GM18870 (cell line): Measurements from ENCODE around the gene BBS4.
A peak's percentile ranks its signal among the peaks of the same experiment; 100 is the strongest.
"Not testable (repeated sequence)": the region's sequence is repeated elsewhere in the genome, so short reads cannot be mapped to it uniquely, and the experiment has no call there.

Experiments used
- ATAC-seq: cut with Tn5 transposase; IDR thresholded peaks from one replicate; pipeline ENCODE4 v1.9.1; 2021; ENCODE audit warnings: moderate library complexity; ENCODE audit not compliant: unreplicated experiment

BBS4 gene

DNA sequence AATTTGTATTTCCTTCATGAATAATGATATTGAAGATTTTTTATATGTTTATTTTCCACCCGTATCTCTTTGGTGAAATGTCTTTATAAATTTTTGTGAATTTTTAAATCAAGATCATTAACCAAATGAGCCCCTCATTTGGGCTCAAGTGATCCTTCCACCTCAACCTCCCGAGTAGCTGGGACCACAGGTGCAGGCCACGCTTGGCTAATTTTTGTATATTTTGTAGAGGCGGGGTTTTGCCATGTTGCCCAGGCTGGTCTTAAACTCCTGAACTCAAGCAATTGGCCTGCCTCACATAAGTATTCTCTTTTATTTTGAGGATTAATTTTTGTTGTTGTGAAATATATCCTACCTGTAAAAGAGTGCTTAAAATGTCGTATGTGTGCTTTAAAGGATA is 4.9 kb downstream of the BBS4 start:
- ATAC-seq = no peak

DNA sequence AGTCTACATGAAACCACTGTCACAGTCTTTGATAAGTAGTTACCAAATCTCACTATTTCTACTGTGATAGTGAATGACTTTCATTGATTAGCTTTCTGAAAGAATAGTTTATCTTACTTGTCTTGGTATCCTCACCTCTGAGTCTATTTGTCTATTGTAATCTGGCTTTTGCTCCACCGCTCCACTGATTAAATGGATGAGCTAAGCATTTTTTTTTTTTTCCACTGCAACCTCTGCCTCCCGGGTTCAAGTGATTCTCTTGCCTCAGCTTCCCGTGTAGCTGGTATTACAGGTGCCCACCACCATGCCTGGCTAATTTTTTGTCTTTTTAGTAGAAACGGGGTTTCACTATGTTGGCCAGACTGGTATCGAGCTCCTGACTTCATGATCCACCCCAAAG is 12.9 kb downstream of the BBS4 start:
- no peak for ATAC-seq

DNA sequence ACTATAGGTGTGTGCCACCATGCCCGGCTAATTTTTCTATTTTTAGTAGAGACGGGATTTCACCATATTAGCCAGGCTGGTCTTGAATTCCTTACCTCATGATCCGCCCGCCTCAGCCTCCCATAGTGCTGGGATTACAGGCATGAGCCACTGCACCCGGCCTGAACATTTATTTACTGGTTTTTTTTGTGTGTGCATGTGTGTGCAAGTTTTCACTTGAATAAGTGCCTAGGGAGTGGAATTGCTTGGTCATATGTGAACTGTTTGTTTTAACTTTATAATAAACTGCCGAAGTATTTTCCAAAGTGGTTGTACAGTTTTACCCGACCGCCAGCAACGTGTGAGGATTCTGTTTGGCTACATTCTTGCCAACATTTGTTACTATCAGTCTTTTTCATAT is 14.1 kb downstream of the BBS4 start:
- ATAC-seq = no peak

DNA sequence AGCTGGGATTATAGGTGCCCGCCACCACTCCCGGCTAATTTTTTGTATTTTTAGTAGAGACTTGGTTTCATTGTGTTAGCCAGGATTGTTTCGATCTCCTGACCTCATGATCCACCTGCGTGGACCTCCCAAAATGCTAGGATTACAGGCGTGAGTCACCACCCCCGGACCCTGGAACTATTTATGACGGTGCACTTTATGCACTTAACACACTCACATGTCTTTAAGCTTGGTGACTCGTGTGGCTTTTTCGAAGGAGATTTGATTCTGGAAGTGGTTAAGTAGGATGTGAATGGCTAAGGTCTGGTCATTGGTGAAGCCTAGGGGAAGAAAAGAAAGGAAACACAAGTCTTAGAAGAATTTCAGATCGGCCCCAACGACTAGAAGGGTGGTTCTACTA is 20.3 kb downstream of the BBS4 start:
- ATAC-seq = no peak

DNA sequence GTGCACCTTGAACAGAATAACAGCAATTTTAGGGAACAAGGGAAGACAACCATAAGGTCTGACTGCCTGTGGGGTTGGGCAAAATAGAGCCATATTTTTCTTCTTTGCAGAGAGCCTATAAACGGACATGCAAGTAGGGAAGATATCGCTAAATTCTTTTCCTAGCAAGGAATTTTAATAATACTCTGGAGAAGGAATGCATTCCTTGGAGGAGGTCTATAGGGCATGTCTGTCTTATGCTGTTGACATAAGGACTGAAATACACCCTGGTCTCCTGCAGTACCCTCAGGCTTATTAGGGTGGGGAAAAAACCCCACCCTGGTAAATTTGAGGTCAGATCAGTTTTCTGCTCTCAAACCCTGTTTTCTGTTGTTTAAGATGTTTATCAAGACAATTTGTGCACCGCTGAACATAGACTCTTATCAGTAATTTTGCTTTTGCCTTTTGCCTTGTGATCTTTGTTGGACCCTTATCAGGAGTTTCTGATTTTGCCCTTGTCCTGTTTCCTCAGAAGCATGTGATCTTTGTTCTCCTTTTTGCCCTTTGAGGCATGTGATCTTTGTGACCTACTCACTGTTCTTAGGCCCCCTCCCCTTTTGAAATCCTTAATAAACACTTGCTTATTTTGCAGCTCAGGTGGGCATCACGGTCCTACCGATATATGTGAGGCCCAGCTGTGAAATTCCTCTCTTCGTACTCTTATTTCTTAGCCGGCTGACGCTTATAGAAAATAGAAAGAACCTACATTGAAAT is 22.7 kb downstream of the BBS4 start:
- ATAC-seq = not testable (repeated sequence)

DNA sequence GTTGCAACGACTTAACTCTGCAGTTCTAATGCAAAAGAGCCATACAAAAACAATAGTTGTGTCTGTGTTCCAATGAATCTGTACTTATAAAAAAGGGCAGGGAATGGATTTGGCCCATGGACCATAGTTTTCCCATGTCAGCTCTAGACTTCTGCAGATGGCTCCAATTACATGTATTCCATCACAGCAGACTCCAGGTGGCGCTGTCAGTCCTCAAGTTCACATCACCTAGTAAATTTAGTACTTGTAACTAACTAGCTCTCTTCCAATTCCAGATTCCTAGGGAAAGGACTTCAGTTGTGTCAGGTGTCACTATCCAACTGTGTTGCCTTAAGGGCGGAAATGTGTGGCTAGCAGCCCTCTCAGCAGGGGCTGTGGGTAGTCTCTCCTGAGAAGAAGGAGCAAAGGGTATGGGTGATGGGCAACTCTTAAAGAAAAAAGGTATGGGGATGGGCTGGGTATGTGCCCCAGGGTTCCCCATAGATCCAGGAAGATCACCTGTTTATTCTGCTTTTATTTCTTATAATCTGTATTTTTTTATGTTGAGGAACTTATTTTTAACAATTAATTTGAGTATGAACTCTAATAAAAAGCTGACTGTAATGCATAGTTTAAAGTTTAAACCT is 36.2 kb downstream of the BBS4 start:
- ATAC-seq = no peak

DNA sequence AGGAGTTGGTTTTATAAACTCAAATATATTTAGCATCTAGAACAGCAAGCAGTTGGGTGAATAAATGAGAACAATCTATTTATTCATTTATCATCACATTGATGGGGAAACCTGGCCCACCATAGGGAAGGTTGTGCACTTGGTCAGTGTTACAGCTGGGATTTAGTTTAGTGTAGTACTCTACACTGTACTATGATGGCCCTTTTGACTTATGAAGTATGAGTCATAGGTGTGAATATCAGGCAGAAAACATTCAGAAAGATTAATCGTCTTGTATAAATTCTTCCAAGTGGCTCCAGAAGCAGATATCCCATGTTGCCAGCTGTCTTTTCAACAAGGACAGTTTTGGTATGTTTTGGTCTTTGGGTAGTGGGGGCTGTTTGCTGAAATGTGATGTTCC is 38.0 kb downstream of the BBS4 start:
- no peak for ATAC-seq

DNA sequence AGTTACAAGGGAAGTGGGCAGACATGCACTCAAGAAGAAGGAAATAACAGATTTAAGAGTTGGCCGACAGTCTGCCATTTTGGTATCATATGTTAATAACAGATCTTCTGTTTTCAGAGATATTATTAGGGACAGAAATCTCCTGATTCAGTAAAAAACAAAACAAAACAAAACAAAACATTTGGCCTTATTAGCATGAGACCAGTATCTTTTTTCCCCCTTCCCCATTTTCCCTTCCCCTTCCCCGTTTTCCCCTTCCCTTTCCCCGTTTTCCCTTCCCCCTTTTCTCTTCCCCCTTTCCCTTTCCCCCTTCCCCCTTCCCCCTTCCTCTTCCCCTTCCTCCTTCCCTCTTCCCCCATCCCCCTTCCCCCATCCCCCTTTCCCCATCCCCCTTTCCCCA is 39.4 kb downstream of the BBS4 start:
- no peak for ATAC-seq

DNA sequence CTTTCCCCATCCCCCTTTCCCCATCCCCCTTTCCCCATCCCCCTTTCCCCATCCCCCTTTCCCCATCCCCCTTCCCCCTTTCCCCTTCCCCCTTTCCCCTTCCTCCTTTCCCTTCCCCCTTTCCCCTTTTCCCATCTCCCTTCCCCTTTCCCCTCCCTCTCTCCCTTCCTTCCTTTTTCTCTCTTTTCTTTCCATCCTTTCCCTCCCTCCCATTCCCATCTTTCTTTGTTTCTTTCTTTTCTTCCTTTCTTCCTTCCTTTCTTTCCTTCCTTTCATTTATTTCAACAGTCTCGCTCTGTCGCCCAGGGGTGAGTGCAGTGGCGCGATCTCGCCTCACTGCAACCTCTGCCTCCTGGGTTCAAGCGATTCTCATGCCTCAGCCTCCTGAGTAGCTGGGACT is 39.8 kb downstream of the BBS4 start:
- not testable (repeated sequence) for ATAC-seq

DNA sequence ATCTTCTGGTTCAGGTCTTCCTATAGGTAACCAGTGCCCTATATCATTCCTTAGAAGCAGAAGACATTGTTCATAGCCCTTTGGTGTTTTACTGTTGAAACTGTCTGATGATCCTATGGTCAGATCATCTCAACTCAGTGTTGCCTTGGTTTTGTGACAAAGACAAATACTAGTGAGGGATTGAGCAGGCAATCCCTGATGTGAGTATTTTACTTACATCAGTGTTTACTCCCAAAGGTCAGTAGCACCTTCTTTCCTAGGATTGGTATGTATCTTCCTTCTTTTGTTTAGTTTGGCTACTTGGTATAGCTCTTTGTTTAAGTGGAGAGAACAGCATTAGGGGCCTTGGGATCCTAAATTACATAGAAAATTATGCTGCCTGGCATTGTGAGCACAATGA is 41.1 kb downstream of the BBS4 start:
- no peak for ATAC-seq

DNA sequence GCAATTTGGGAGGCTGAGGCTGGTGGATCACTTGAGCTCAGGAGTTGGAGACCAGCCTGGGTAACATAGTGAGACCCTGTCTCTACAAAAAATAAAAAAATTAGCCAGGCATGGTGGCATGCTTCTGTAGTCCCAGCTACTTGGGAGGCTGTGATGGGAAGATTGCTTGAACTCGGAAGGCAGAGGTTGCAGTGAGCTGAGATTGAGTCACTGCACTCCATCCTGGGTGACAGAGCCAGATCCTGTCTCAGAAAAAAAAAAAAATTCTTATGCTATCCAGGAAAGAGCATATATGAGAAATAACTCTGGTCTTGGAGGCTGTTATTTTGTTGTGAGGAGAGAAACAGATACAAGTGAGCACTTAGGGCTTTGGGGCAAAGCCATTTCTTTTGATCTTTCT is 42.2 kb downstream of the BBS4 start:
- not testable (repeated sequence) for ATAC-seq

DNA sequence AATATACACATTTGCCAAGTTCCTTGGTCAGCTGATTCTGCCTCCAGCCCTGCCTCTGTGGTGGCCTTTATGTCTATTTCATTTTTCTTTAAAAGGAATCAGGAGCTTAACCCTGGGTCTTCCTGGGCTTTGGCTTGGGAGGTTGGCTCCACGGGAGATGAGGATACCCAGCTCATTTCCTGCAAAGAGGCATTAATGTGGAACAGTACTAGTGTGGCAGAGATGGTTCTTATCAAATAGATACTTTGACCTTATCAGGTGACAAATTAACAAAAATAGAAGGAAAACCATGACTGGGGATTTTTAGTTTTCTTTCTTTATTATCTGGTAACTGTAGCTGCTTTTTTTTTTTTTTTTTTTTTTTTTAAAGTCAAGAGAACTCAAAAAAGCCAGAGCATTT is 42.8 kb downstream of the BBS4 start:
- no peak for ATAC-seq

DNA sequence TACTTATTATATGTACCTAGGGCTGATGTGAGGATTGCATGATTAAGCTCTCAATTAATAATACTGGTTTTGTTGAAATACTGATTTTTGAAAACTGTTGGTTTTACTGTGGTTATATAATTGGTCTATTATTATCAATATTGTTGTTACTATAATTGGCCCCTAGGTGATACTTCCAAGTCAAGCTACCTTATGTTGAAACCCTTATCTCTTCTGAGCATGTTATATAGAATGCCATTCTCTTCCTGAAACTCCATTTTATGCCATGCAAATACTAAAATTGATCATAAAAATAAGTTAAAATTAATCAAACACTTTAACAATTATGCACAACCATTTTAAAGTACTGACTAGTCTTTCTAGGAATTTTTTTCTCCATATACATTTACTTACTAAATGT is 46.1 kb downstream of the BBS4 start:
- ATAC-seq = no peak

DNA sequence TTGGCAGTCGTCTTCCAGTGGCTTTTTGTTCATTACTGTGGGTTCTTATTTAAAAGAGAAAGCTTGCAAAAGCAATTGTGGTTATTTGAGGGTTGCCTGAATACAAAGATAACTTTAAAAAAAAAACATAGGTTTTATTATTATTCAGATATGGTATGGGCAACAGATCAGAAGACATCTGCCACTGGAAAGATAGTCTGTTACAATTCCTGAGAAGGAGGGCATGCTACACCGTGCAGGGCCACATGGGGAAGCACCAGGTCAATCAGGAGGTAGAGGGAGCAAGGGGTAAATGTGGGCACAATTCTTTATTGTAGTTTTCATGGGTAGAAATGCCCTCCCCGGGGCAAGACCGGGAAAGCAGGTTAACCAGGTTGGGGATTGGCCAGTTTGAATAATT is 46.5 kb downstream of the BBS4 start:
- no peak for ATAC-seq

DNA sequence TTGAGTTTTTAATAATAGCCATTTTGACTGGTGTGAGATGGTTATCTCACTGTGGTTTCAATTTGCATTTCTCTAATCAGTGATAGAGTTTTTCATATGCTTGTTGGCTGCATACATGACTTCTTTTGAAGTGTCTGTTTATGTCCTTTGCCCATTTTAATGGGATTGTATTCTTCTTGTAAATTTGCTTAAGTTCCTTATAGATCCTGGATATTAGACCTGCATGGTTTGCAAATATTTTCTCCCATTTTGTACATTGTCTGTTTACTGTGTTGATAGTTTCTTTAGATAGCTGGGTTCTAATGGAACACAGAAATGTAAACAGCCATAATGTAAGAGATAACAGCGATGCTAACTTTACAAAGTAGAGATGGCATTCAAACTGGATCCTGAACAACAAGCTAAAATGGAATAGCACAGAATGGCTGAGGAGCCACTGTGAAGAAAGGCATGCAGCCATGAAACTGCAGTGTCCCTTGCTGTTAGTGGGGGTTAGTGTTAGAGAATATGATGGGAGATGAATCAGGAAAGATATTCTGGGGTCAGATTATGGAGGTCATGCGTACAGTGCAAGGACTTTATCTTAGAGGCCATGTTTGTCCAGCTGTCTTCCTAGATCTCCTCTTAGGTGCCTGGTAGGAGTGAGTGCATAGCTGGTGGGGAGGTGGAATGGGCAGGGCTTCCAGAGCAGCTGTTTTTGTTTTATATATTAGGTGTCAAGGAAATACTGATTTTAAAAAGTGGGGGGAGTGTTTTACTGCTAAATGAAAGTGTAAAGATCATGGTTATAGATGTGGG is 48.1 kb downstream of the BBS4 start:
- ATAC-seq = no peak

DNA sequence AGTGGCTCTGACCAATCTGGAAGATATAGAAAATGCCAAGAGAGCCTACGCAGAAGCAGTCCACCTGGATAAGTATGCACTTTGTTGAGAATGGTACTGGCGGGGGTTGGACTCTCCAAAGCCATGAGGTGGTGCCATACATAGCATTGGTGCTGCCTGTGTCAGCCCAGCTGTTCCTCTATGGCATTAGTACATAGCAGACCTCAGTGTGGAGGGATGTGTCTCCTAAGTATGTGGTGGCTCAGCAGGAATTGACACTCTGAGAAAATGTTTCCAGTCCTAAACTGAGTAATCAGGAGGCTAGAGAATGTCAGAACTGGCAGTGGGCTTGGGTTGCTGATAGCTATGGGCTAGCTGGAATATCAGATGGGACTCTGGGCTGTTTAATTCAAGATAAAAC is 49.1 kb downstream of the BBS4 start:
- no peak for ATAC-seq

DNA sequence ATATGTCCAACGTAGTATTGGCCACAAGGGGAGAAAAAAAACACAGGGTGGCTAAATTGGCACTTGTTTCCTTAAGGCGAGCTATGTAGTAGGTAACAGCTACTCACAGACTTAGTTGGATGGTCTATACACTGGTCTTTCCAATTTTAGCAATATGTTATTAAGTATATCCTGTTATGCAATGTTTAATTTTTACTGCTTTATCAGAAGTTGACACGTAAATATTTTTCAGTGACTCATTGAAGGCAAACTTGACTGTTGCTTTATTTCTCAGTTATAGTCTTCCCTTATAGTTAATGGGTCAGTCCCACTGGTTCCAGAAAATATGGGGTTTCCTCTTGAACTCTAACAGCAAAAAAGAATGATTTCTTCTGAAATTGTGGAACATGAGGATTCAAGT is 51.1 kb downstream of the BBS4 start:
- ATAC-seq = no peak

DNA sequence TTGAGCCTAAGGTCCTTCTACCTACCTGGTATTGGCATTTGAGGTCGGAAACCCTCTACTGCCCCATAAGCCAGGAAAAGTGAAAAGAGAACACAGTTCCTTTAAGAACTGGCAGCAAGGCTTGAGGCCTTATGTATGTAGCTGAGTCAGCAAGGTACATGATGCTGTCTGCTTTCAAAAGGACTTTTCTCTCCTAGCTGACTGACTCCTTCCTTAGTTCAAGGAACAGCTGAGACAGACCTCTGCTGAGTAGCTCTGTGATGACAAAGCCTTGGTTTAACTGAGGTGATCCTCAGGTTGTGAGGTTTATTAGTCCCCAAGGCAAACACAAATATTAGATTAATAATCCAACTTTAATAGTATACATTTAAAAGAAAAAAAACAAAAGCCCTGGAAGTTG is 51.7 kb downstream of the BBS4 start:
- ATAC-seq = no peak

DNA sequence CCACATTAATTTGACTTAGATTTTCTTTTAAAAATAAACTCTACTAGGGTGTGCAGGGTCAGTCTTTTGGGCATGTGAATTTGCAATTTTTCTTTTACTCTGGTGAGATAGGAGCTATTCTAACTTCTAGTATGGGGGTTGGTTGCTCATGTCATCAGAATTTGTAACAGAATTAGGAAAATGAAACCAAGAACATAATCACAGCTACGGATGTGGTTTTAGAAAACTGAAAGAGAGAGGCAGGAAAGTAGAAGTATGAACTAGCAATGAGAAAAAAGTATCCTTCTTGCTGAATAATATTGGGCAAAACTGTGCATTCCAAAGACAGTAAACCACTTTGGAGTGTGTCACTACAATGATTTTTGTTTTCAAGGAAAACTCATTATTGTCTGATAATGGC is 54.2 kb downstream of the BBS4 start:
- peak; percentile 83 for ATAC-seq

DNA sequence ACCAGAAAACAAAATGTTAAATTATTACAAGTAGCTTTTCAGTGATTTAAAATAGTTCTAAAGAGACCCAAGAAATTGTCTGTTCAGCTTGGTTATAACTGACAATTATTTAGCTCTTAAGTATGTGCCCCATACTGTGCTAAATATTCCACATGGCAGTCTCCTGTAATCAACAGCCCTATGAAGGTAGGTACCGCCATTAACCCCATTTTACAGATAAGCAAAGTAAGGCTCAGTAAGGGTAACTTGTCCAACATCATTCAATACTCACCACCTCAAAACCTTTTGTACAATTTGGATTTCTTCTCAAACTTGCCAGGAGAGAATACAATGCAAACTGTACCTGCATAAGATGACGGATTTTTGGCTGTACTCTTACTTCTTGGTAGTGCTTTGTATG is 63.7 kb downstream of the BBS4 start:
- ATAC-seq = no peak

DNA sequence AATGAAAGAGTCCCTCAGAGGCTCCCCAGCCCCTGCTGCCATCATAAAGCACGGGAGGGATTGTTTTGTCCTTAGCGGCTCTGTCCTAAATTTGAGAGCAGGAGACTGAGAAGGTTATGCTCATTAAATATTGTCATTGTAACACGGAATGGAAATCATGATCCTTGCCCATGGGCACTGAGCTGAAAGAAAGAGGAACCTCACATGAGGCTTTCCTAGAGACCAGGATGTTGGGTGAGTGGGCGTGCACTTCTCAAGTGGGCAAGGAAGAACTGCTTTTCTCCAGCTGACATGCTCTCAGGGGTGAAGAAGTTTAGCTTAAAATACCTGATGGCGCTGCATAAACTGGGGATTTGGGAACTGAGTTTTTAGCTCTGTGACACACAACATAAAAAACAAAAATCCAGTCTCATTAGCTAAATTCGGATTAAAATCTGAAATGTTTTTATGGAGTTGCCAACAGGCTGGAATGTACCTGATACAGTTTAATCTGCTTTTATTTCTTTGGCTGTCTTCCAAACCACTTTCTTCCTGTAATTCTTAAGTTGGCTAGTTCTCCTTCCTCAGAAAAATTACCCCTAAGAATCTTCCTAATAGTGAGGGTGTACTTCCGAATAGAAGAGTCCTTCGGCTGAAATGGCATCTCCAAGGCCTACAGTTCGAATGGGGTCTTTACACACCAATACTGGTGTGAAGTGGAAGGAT is 65.9 kb downstream of the BBS4 start:
- no peak for ATAC-seq

DNA sequence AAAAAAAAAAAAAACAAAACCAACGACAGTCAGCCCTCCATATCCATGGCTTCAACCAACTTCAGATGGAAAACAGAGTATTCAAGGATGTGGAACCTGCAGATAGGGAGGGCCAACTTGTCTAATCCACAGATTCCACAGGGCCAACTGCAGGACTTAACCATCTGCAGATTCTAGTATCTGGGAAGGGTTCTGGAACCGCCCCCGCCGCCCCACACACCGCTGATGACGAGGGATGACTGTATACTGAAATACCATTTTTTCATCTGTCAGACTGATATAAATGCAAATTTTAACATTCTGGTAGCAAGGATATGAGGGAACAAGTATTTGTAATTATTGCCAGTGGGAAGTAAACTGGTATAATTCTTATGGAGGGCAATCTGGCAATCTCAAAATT is 68.1 kb downstream of the BBS4 start:
- ATAC-seq = no peak
